ENCODE results near the gene C19orf85. TPM values are rescaled to one million over a fixed set of nuclear protein-coding genes. Genes with fewer than 3 reads are reported as not detected.
"Not testable (repeated sequence)": the region's sequence is repeated elsewhere in the genome, so short reads cannot be mapped to it uniquely, and the experiment has no call there.

The C19orf85 gene
- total RNA-seq, 1 experiment from 2014 or later = not detected

DNA sequence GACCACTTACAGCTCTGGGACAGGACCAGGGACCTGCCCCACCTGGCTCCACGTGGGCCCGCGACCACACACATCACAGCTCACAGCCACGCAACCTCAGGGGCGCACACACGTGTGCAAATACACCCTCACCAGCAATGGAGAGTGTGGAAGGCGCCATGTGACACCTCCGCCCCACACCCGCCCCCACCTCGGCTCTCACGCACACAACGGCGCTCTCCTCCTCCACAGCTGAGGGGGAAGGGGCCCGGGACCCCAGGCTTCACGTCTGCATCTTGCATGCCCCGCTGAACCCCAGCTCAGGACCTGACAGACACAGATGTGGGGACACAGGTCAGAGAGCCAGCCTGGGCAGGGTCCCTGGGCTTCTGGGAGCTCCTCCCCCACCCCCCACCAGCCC, 15.1 kb downstream of the C19orf85 start:
- TF ChIP-seq POLR2AphosphoS5 (IDR thresholded peaks at IDR 0.05; ENCODE audit: low read depth, low read length) = no peak
- TF ChIP-seq TCF7L2 (IDR thresholded peaks at IDR 0.05; ENCODE audit: low read depth, low read length) = no peak
- TF ChIP-seq, protein P1, sequence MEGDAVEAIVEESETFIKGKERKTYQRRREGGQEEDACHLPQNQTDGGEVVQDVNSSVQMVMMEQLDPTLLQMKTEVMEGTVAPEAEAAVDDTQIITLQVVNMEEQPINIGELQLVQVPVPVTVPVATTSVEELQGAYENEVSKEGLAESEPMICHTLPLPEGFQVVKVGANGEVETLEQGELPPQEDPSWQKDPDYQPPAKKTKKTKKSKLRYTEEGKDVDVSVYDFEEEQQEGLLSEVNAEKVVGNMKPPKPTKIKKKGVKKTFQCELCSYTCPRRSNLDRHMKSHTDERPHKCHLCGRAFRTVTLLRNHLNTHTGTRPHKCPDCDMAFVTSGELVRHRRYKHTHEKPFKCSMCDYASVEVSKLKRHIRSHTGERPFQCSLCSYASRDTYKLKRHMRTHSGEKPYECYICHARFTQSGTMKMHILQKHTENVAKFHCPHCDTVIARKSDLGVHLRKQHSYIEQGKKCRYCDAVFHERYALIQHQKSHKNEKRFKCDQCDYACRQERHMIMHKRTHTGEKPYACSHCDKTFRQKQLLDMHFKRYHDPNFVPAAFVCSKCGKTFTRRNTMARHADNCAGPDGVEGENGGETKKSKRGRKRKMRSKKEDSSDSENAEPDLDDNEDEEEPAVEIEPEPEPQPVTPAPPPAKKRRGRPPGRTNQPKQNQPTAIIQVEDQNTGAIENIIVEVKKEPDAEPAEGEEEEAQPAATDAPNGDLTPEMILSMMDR (IDR thresholded peaks at IDR 0.05) = no peak
- TF ChIP-seq SIN3A (IDR thresholded peaks at IDR 0.05; ENCODE audit: borderline replicate concordance, insufficient read depth, low read depth, low read length) = no peak
- TF ChIP-seq, protein P2, sequence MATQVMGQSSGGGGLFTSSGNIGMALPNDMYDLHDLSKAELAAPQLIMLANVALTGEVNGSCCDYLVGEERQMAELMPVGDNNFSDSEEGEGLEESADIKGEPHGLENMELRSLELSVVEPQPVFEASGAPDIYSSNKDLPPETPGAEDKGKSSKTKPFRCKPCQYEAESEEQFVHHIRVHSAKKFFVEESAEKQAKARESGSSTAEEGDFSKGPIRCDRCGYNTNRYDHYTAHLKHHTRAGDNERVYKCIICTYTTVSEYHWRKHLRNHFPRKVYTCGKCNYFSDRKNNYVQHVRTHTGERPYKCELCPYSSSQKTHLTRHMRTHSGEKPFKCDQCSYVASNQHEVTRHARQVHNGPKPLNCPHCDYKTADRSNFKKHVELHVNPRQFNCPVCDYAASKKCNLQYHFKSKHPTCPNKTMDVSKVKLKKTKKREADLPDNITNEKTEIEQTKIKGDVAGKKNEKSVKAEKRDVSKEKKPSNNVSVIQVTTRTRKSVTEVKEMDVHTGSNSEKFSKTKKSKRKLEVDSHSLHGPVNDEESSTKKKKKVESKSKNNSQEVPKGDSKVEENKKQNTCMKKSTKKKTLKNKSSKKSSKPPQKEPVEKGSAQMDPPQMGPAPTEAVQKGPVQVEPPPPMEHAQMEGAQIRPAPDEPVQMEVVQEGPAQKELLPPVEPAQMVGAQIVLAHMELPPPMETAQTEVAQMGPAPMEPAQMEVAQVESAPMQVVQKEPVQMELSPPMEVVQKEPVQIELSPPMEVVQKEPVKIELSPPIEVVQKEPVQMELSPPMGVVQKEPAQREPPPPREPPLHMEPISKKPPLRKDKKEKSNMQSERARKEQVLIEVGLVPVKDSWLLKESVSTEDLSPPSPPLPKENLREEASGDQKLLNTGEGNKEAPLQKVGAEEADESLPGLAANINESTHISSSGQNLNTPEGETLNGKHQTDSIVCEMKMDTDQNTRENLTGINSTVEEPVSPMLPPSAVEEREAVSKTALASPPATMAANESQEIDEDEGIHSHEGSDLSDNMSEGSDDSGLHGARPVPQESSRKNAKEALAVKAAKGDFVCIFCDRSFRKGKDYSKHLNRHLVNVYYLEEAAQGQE (IDR thresholded peaks at IDR 0.05; ENCODE audit: insufficient read depth in 1 of 2, low read depth in 2 of 2, low read length in 1 of 2) = no peak
- Histone ChIP-seq H3K4me1 (ENCODE audit: control insufficient read depth, insufficient read depth, low read length) (peaks cover 9% of the 10 kb centered on the region), H3K27ac (ENCODE audit: low read length) (no peak overlapping the region), H3K4me3 (ENCODE audit: low read depth in 2 of 2, low read length in 2 of 2) (no peak overlapping the region), H3K36me3 (ENCODE audit: control insufficient read depth, insufficient read depth, low read length) (0 out of 2 replicates have a peak, but pooled peaks cover 3% of the 10 kb centered on the region), H3K9me3 (ENCODE audit: control insufficient read depth, insufficient read depth, low read depth, low read length) (no peaks in the 10 kb centered on the region), H3K27me3 (ENCODE audit: control insufficient read depth, insufficient read depth, low read length) (peaks cover 9% of the 10 kb centered on the region)
- no TSS peak for BruUV-seq (replicated peaks)
- CTCF ChIA-PET = no interaction called here
- POLR2A ChIA-PET = no interaction called here
- ATAC-seq (no peak), DNase-seq (ENCODE audit: low read depth, low spot score) (no peak)
- intact Hi-C loops (cut with micrococcal nuclease; ENCODE audit: unreplicated experiment) (no loop called here), in situ Hi-C loops (cut with HindIII; ENCODE audit: low pct_unique_long_range_greater_than_20kb, low sequenced_read_pairs) (no loop called here)

DNA sequence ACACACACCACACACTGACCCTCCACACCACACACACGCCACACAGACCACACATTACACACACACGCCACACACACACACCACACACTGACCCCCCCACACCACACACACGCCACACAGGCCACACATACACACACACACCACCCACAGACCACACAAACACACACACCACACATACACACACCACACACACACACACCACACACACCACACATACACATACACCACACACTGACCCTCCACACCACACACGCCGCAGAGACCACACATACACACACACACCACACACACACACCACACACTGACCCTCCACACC, 16.4 kb downstream of the C19orf85 start:
- CTCF ChIA-PET; ATAC-seq; H3K27ac ChIP-seq (ENCODE audit: low read length); DNase-seq (ENCODE audit: low read depth, low spot score); H3K36me3 ChIP-seq (ENCODE audit: control insufficient read depth, insufficient read depth, low read length); intact Hi-C loops (cut with micrococcal nuclease; ENCODE audit: unreplicated experiment); H3K4me3 ChIP-seq (ENCODE audit: low read depth in 2 of 2, low read length in 2 of 2); in situ Hi-C loops (cut with HindIII; ENCODE audit: low pct_unique_long_range_greater_than_20kb, low sequenced_read_pairs); H3K4me1 ChIP-seq (ENCODE audit: control insufficient read depth, insufficient read depth, low read length); BruUV-seq (replicated peaks); POLR2A ChIA-PET; H3K9me3 ChIP-seq (ENCODE audit: control insufficient read depth, insufficient read depth, low read depth, low read length): not testable (repeated sequence)
- peaks cover 18% of the 10 kb centered on the region for H3K27me3 ChIP-seq (ENCODE audit: control insufficient read depth, insufficient read depth, low read length)

DNA sequence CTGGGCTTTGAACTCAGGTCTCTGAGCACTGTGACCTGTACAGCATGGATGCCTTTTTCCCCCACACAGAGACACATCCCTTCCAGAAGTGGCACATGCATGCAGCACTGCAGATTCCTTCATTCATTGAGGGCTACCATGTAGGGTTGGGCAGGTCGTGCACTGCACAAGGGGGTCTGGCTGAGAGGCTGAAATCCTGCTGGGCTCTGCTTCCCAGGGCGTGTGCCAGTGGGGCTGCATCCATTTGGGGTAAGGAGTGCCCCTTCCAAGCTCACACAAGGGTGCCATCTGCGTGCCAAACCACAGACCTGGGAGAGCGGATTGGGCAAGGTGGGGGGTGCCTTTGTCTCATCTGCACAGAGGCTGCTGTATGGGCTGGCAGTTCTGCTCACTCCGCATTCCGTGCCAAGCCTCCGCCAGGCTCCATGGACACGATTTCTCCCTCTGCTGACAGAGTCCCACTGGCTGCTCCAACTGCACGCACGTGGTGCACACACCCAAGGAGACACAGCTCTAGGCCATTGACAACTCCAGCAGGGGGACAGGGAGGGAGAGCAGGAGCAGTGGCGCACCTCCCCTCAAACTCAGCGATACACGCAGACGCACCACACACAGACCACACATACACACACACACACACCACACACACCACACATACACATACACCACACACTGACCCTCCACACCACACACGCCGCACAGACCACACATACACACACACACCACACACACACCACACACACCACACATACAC, 17.0 kb downstream of the C19orf85 start:
- ATAC-seq (peak; percentile 82), DNase-seq (ENCODE audit: low read depth, low spot score) (no peak)
- H3K36me3 ChIP-seq (ENCODE audit: control insufficient read depth, insufficient read depth, low read length) = no peaks in the 10 kb centered on the region
- ChIA-PET CTCF (interaction anchor here (0.6 kb wide), 1 partner anchor 62 kb away, joined by 4 read pairs; no protein-coding TSS in a partner anchor), POLR2A (no interaction called here)
- H3K27ac ChIP-seq (ENCODE audit: low read length) = no peak overlapping the region
- H3K4me3 ChIP-seq (ENCODE audit: low read depth in 2 of 2, low read length in 2 of 2) = no peak overlapping the region
- H3K27me3 ChIP-seq (ENCODE audit: control insufficient read depth, insufficient read depth, low read length) = peaks cover 18% of the 10 kb centered on the region
- H3K4me1 ChIP-seq (ENCODE audit: control insufficient read depth, insufficient read depth, low read length) = peaks cover 9% of the 10 kb centered on the region
- TF ChIP-seq TCF7L2 (IDR thresholded peaks at IDR 0.05; ENCODE audit: low read depth, low read length) (no peak), POLR2AphosphoS5 (IDR thresholded peaks at IDR 0.05; ENCODE audit: low read depth, low read length) (no peak), SIN3A (IDR thresholded peaks at IDR 0.05; ENCODE audit: borderline replicate concordance, insufficient read depth, low read depth, low read length) (0 out of 2 replicates have a peak, but pooled peaks have one; percentile 35)
- TF ChIP-seq, protein P1 (IDR thresholded peaks at IDR 0.05) = no peak; the same call in 1 of the 2 replicates
- TF ChIP-seq, protein P2 (IDR thresholded peaks at IDR 0.05; ENCODE audit: insufficient read depth in 1 of 2, low read depth in 2 of 2, low read length in 1 of 2) = no peak
- intact Hi-C loops (cut with micrococcal nuclease; ENCODE audit: unreplicated experiment) (no loop called here), in situ Hi-C loops (cut with HindIII; ENCODE audit: low pct_unique_long_range_greater_than_20kb, low sequenced_read_pairs) (no loop called here)
- no peaks in the 10 kb centered on the region for H3K9me3 ChIP-seq (ENCODE audit: control insufficient read depth, insufficient read depth, low read depth, low read length)
- BruUV-seq (replicated peaks) = no TSS peak
